Activated T-cell treated with anti-CD3 and anti-CD28 coated beads, Interleukin-2, amount 50 U/mL, for 4 hours (primary cell): ENCODE data around the gene NDUFB11. TPM values are rescaled to one million over a fixed set of nuclear protein-coding genes. Genes with fewer than 3 reads are reported as not detected.

ENCODE experiments used
- ATAC-seq, 2 donors: fragments of 200-7000 bp; cut with Tn5 transposase; one replicate each; pipeline ENCODE4 v1.10.0; 2021
- DNase-seq: peaks from one replicate; pipeline ENCODE4 v3.0.0-alpha.2; 2020
- H3K27me3 Mint-ChIP-seq: one replicate; pipeline ENCODE4 v1.8.0; 2021; ENCODE audit warnings: low read depth, mixed read lengths
- H3K36me3 Mint-ChIP-seq: one replicate; pipeline ENCODE4 v1.8.0; 2022; ENCODE audit warnings: mixed read lengths; ENCODE audit not compliant: insufficient read depth
- H3K4me1 Mint-ChIP-seq: one replicate; pipeline ENCODE4 v1.8.0; 2021; ENCODE audit warnings: low read depth, mixed read lengths
- H3K4me3 Mint-ChIP-seq: one replicate; pipeline ENCODE4 v1.8.0; 2021; ENCODE audit warnings: mild to moderate bottlenecking, moderate library complexity, mixed read lengths
- H3K9me3 Mint-ChIP-seq: one replicate; pipeline ENCODE4 v1.8.0; 2021; ENCODE audit warnings: mixed read lengths
- total RNA-seq, 3 donors: library from RNA; stranded (reverse); gene quantifications; one replicate each; pipeline ENCODE4 v1.2.1, GENCODE V29; 2021

The NDUFB11 gene
- total RNA-seq = 100 to 1,000 TPM in 2 of 3 donors, 10 to 100 TPM in 1; 95.3 to 103 (median 100) TPM

DNA sequence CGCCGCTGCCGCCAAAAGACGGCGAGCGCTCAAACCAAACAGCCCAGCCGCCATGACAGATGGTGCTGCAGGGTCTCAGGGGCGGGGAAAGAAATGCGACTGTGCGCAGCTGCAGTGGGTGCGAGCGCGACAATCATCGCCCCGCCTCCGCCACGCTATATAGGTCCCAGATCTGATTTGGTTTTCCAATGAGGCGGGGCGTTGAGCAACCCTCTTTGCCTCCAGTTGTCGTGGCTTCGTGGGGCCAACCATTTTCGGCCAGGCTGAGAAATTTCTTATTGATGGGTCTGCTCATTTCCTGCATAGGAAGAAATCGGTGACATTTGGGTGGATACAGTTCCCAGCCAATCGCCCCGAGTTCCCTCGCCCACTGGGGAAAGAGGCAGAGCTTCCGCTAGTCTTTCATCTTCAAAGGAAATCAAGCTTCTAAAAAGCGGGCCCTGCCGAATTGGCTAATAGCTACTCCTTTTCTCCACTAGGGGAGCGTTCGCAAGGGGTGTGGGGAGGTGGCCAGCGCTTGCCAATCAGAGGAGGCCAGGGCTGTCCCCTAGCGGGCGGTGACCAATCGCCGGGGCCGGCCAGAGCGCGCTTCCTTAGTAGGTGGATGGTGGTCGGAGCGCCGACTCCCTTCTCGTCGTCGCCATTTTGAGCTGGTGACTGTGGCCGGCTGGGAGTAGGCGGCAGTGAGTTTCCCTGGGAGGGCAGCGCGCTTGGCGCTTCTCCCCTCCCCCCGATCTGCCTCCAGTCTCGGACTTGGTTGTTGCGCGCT is at the start of gene NDUFB11, which contains the start of gene RBM10:
Gene NDUFB11, minus strand, starts transcription at position 77 of the 769 bp plus-strand sequence. Its CDS starts 23 bp downstream, at position 54.
Gene RBM10, plus strand, starts transcription at position 596 of the 769 bp plus-strand sequence. CDS start 2,261 bp downstream, outside the sequence.
- DNase-seq (peak; percentile 82), ATAC-seq (peak; percentile 92)
- Mint-ChIP-seq H3K4me3 (peak within 1 kb of the TSS; percentile 99), H3K9me3 (no peaks in the 10 kb centered on the region), H3K36me3 (peaks cover 11% of the 10 kb centered on the region), H3K27me3 (no peaks in the 10 kb centered on the region), H3K4me1 (peaks cover 24% of the 10 kb centered on the region)

DNA sequence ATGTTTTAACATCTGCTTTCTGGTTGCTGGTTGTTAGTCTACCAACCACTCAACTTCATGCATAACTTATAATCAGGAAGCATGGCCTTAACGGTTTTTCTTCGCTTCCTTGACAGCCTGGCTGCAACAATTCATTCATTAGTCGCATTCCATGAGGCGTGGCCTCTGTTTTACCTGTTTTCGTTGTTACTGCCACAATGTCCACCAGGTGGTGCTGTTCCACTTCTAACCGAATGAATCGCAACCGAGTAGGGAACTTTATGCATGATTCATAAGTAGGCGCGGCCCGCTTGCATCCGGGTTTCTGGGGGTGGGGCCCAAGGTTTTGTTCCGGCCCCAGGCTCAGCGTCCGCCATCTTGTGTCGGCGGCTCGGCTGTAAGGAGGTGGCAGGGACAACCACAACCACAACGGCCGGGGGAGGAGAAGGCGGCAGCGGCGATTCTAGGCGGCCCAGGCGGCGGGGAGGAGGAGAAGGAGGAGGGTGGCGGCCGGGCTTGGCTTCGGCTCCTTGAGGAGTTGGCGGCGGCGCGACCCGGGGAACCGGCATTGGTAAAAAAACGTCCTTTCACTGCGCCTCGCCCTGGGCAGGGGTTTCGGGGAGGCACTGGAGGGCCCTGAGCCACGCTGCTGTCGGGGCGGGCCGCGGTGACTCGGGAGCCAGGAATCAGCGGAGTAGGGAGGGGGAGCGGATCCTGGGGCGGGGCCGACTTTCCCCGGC is 49.1 kb upstream of the NDUFB11 start, which contains the start of gene UBA1:
Gene UBA1, plus strand, starts transcription at position 355 of the 719 bp plus-strand sequence. CDS start 4,974 bp downstream, outside the sequence.
- H3K4me3 Mint-ChIP-seq = peak within 1 kb of the TSS; percentile 89
- DNase-seq = peak; percentile 97
- ATAC-seq = peak; percentile 70 to 81
- H3K4me1 Mint-ChIP-seq = peaks cover 58% of the 10 kb centered on the region
- peaks cover 10% of the 10 kb centered on the region for H3K36me3 Mint-ChIP-seq
- H3K27me3 Mint-ChIP-seq = no peaks in the 10 kb centered on the region
- no peaks in the 10 kb centered on the region for H3K9me3 Mint-ChIP-seq

DNA sequence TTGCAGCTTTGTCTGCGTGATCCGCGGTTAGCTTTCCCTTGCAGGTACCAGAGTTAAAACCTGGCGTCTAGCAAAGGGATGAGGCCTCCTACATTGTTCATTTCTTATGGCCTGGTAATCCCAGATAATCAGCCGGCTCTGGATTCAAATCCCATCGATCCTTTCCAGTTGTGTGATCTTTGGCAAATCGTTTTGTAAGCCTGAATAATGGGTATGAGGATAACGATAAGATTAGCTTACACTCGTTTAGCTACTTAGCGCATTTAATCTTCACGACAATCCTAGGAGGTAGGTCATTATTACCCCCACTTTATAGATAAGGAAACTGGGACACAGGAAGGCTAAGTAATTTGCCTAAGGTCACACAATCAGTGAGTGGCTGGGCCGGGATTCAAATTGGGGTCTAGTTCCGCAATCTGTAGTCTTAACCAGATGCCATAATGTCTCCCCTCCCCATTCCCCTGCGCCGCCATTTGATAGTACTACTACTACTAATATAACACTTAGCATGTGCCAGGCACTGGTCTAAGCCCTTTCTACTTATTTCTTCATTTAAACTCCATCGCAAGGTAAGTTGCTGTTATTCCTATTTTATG is 47.4 kb upstream of the NDUFB11 start:
- H3K9me3 Mint-ChIP-seq = no peaks in the 10 kb centered on the region
- peak overlapping the region; percentile 94 for H3K4me3 Mint-ChIP-seq
- H3K4me1 Mint-ChIP-seq = peaks cover 51% of the 10 kb centered on the region
- peaks cover 10% of the 10 kb centered on the region for H3K36me3 Mint-ChIP-seq
- H3K27me3 Mint-ChIP-seq = no peaks in the 10 kb centered on the region
- DNase-seq (no peak), ATAC-seq (no peak)

DNA sequence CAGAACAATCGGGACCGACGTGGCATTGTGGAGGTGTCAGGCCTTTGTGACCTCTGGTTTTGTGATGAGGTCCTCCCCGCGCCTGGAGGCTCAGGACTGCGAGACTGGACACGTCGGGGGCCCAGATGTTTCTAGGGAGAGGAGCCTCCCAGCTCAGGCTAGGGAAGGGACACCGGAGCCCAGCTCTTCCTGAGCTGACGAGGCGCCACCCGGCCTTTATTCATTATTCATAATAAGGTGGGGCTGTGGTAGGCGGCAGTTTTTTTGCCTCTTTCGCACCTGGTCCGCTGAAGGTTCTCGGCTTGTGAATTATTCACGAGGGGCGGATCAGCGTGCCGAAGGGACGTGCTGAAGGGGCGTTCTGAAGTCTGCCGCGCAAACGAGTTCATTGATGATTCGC is 46.8 kb upstream of the NDUFB11 start:
- DNase-seq (peak; percentile 48), ATAC-seq (peak; percentile 14 to 23)
- peak overlapping the region; percentile 94 for H3K4me3 Mint-ChIP-seq
- no peaks in the 10 kb centered on the region for H3K27me3 Mint-ChIP-seq
- peaks cover 45% of the 10 kb centered on the region for H3K4me1 Mint-ChIP-seq
- no peaks in the 10 kb centered on the region for H3K9me3 Mint-ChIP-seq
- H3K36me3 Mint-ChIP-seq = peaks cover 10% of the 10 kb centered on the region

DNA sequence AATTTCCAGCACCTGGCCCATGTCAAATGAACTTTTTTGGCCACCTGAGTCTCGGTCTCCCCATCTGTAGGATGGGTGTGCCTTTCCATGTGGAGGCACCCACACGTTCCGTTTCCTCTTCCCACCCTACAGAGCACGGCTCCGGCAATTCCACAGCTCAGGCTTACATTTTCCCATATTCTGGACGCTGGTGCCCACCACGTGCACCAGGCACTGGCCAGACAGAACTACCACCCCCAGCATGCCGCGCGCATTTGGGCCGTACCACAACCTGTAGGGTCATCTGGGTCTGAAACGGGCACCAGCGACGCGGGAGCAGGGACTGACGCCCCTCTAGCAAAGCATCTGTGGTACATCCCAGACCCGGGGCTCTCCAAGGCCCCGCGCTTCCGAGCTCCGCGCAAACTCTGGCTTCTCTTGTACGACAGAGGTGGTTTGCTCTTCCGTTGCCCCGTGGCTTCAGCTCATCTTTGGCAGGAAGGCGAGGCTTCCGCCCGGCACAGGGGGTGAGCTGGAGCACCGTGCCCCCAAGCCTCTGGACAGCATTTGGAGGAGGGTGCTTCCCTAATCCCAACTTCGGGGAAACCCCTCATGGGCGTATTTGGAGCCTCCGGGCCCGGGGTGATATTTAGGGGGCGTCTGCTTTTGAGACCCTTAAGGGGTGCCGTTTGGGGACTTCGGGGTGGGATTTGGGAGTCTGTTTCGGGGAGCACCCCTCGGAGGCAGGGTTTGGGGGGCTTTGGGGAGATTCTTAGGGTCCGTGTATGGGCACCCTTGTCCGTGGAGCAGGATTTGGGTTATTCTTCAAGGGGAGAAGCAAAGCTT is 46.2 kb upstream of the NDUFB11 start:
- Mint-ChIP-seq H3K27me3 (no peaks in the 10 kb centered on the region), H3K4me3 (peak overlapping the region; percentile 94), H3K4me1 (peaks cover 38% of the 10 kb centered on the region)

DNA sequence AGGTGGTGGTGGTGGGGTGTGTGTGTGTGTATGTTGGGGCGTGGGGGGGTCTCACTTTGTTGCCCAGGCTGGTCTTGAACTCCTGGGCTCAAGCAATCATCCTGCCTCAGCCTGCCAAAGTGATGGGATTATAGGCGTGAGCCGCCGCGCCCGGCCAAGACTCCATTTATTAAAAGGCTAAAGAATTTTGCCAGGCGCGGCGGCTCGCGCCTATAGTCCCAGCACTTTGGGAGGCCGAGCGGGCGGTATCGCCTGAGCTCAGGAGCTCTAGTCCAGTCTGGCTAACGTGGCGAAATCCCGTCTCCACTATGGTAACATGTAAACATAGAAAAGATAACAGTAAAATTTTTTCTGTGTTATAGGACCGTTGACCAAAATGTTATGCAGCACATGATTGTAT is 45.4 kb upstream of the NDUFB11 start:
- H3K27me3 Mint-ChIP-seq = no peaks in the 10 kb centered on the region
- peaks cover 31% of the 10 kb centered on the region for H3K4me1 Mint-ChIP-seq
- ATAC-seq = no peak
- H3K4me3 Mint-ChIP-seq = no peak overlapping the region
- H3K9me3 Mint-ChIP-seq = no peaks in the 10 kb centered on the region
- peaks cover 2% of the 10 kb centered on the region for H3K36me3 Mint-ChIP-seq
- no peak for DNase-seq

More for the DNA sequence above, 46.2 kb upstream of the NDUFB11 start:
- peak; percentile 74 for DNase-seq
- Mint-ChIP-seq H3K9me3 (no peaks in the 10 kb centered on the region), H3K36me3 (peaks cover 4% of the 10 kb centered on the region)
- ATAC-seq = peak; percentile 75 to 78

DNA sequence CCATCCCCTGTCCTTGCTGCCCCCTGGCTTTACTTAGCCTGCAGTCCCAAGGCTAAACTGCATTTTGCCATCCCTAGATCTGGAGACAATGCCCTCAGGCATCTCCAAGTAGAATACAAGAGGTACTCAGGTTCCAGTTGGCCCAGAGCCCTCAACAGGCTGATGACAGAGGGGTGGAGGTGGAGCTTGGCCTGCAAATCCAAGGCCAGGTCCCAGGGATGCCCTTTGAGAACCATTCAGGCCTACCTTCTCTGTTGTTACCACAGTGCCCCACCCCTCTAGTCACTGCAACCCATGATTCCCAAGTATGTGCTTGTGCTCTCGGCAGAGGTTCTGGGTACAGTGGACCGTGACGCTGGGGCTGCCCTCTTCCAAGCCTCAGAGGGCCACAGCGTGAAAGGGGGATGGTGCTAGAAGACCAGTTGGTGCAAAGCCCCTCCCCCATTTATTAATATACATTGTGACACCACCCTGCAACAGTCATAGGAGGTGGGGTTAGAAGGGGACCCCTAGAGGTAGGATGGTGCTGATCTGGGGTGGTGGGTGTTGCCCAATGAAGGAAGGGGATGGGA is 42.7 kb upstream of the NDUFB11 start:
- H3K9me3 Mint-ChIP-seq = no peaks in the 10 kb centered on the region
- no peaks in the 10 kb centered on the region for H3K27me3 Mint-ChIP-seq
- H3K36me3 Mint-ChIP-seq = peaks cover 4% of the 10 kb centered on the region
- DNase-seq = no peak
- no peak overlapping the region for H3K4me3 Mint-ChIP-seq
- no peak for ATAC-seq
- H3K4me1 Mint-ChIP-seq = peaks cover 20% of the 10 kb centered on the region

DNA sequence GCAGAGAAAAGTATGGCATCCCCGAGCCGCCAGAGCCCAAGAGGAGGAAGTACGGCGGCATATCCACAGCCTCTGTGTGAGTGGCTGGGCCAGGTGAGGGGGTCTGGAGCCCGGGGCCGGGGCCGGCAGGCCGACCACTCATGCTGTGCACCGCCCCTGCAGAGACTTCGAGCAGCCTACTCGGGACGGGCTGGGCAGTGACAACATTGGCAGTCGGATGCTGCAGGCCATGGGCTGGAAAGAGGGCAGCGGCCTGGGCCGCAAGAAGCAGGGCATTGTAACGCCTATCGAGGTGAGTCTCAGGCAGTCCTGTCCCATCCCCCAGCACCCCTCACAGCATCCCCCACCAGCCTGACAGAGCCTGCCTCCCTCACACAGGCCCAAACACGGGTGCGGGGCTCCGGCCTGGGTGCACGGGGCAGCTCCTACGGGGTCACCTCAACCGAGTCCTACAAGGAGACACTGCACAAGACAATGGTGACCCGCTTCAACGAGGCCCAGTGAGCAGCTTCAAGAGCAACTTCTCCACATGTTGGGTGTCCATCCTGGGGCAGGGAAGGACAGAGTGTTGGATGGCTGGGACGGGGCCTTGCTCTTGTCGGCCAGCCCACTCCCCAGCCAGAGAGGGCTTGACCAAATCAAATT is 41.7 kb upstream of the NDUFB11 start:
- H3K27me3 Mint-ChIP-seq = no peaks in the 10 kb centered on the region
- H3K4me1 Mint-ChIP-seq = peaks cover 19% of the 10 kb centered on the region
- H3K4me3 Mint-ChIP-seq = no peak overlapping the region
- no peak for DNase-seq
- H3K9me3 Mint-ChIP-seq = no peaks in the 10 kb centered on the region
- peaks cover 4% of the 10 kb centered on the region for H3K36me3 Mint-ChIP-seq
- ATAC-seq = no peak

DNA sequence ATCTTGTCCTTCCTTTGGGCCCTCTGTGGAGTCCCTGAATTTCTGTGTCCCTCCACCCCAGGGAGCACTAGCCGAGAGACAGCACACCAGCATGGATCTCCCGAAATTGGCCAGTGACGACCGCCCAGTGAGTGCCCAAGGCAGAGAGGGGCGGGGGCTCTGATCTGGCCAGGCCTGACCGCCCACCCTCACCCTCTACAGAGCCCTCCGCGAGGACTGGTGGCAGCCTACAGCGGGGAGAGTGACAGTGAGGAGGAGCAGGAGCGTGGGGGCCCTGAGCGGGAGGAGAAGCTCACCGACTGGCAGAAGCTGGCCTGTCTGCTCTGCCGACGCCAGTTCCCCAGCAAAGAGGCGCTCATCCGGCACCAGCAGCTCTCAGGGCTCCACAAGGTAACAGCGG is 40.7 kb upstream of the NDUFB11 start:
- Mint-ChIP-seq H3K27me3 (no peaks in the 10 kb centered on the region), H3K4me3 (no peak overlapping the region), H3K4me1 (peaks cover 13% of the 10 kb centered on the region), H3K9me3 (no peaks in the 10 kb centered on the region), H3K36me3 (peaks cover 4% of the 10 kb centered on the region)
- DNase-seq (no peak), ATAC-seq (no peak)

DNA sequence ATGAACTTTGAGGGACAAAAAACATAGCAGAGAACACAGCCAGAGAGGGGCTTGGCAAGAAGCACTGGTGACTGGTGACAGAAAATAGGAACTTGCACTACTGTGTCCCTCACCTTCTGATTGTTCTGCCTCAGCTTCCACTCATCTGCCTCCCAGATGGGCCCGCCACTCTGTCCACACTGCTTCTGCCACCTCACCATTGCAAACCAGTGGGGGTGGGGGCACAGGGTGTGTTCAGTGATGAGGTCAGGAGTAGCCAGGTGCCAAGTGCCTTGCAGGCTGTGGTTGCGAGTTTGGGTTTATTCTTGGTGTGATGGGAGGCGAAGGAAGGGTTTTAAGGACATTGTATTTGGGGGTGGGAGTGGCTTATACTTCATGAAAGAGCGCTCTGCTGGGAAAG is 40.0 kb upstream of the NDUFB11 start:
- Mint-ChIP-seq H3K4me1 (peaks cover 13% of the 10 kb centered on the region), H3K27me3 (no peaks in the 10 kb centered on the region), H3K4me3 (no peak overlapping the region), H3K9me3 (no peaks in the 10 kb centered on the region), H3K36me3 (peaks cover 5% of the 10 kb centered on the region)
- no peak for DNase-seq
- no peak for ATAC-seq

DNA sequence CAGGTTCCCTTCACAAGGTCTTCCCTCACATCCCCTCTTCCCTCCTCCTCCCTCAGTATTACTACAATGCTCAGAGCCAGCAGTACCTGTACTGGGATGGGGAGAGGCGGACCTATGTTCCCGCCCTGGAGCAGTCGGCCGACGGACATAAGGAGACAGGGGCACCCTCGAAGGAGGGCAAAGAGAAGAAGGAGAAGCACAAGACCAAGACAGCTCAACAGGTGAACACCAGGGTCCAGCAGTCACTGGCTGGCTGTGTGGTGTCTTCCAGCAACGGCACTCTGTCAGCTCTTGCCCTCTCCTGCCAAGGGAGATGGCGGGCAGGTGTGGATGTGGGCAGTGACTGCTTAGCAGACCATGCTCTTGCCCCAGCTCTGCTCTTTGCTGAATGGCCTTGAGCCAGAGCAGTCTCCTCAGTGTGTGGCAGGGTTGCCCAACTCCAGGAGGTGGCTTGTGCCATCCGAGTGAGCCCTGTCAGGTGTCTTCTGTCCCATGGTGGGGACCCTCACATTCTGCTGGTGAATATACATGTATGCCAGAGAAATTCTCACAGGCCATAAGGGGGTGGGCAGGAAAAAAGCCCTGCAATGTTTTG is 37.7 kb upstream of the NDUFB11 start:
- H3K4me1 Mint-ChIP-seq = no peaks in the 10 kb centered on the region
- H3K36me3 Mint-ChIP-seq = peaks cover 13% of the 10 kb centered on the region
- H3K9me3 Mint-ChIP-seq = no peaks in the 10 kb centered on the region
- no peaks in the 10 kb centered on the region for H3K27me3 Mint-ChIP-seq
- DNase-seq (no peak), ATAC-seq (no peak)
- no peak overlapping the region for H3K4me3 Mint-ChIP-seq

DNA sequence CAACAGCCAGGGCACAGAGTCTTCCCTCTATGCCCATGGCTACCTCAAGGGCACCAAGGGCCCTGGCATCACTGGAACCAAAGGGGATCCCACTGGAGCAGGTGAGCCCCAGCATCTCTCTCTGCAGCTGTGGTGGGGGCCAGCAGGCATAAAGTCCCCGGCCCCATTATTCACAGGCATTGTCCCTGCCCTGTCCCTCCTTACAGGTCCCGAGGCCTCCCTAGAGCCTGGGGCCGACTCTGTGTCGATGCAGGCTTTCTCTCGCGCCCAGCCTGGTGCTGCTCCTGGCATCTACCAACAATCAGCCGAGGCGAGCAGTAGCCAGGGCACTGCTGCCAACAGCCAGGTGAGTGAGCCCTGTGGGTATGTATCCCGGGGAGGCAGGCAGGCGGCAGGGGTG is 36.8 kb upstream of the NDUFB11 start:
- H3K9me3 Mint-ChIP-seq = no peaks in the 10 kb centered on the region

DNA sequence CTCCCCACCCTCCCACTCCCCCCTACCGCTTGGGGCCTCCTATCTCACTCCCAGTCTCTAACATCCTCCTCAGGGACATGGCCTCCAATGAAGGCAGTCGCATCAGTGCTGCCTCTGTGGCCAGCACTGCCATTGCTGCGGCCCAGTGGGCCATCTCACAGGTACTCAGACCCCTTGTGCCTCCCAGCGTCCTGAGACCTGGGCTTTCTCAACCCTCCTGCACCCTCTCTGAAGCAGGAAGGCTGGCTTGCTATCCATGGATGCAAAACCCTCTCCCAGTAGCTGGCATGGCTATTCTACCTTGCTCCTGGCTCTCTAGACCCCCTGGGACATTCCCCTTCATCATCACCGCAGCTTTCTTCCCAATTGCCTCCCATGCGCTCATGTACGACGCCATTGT is 35.8 kb upstream of the NDUFB11 start:
- no peak overlapping the region for H3K4me3 Mint-ChIP-seq
- no peaks in the 10 kb centered on the region for H3K27me3 Mint-ChIP-seq
- H3K9me3 Mint-ChIP-seq = no peaks in the 10 kb centered on the region
- no peak for DNase-seq
- no peaks in the 10 kb centered on the region for H3K4me1 Mint-ChIP-seq
- no peak for ATAC-seq
- peaks cover 13% of the 10 kb centered on the region for H3K36me3 Mint-ChIP-seq

More for the DNA sequence above, 36.8 kb upstream of the NDUFB11 start:
- no peak for DNase-seq
- Mint-ChIP-seq H3K36me3 (peaks cover 13% of the 10 kb centered on the region), H3K4me3 (no peak overlapping the region), H3K27me3 (no peaks in the 10 kb centered on the region), H3K4me1 (no peaks in the 10 kb centered on the region)
- ATAC-seq = no peak
